ENCODE measurements around the gene PJA2. TPM values are rescaled to one million over a fixed set of nuclear protein-coding genes. Genes with fewer than 3 reads are reported as not detected.
A peak's percentile ranks its signal among the peaks of the same experiment; 100 is the strongest.

Gene PJA2
- total and polyA plus RNA-seq, 9 of the 15 experiments (the other 6 are each of a cell fraction or from before 2014, with no cell fraction given) = 25.1 to 82.1 (median 50.1) TPM

- Histone ChIP-seq H2AFZ (ENCODE audit: low read depth, low read length) (no peak overlapping the region), H4K20me1 (replicated peaks; ENCODE audit: control insufficient read depth, insufficient read depth, low read length) (no peaks in the 10 kb centered on the region), H3K9me1 (ENCODE audit: control insufficient read depth, insufficient read depth, low read length) (no peaks in the 10 kb centered on the region), H3K4me1 (replicated peaks in 1 of 2; ENCODE audit: control insufficient read depth in 2 of 2, insufficient read depth in 2 of 2, low read length in 2 of 2) (no peaks in the 10 kb centered on the region), H3K9me3 (replicated peaks; ENCODE audit: control insufficient read depth, insufficient read depth, low read depth, low read length) (no peaks in the 10 kb centered on the region), H3K4me2 (ENCODE audit: insufficient read depth, low read length) (no peak overlapping the region), H3K79me2 (ENCODE audit: control insufficient read depth, insufficient read depth, low read length) (no peaks in the 10 kb centered on the region), H3K9ac (ENCODE audit: insufficient read depth in 1 of 2, low read depth in 2 of 2, low read length in 2 of 2) (no peak overlapping the region), H3K27me3 (ENCODE audit: control insufficient read depth in 2 of 2, insufficient read depth in 2 of 2, low read length in 2 of 2) (no peaks in the 10 kb centered on the region), H3K36me3 (ENCODE audit: control insufficient read depth, insufficient read depth, low read length) (peaks cover 3% of the 10 kb centered on the region; the same call in 2 of the 3 replicates), H3K4me3 (no peak overlapping the region), H3K27ac (ENCODE audit: extremely low read depth, low read depth, low read length) (no peak overlapping the region)
- BruUV-seq (replicated peaks) = no TSS peak
- TF ChIP-seq THAP7 (CRISPR knock-in tag; IDR thresholded peaks at IDR 0.05) = no peak
- TF ChIP-seq RBM34 (IDR thresholded peaks at IDR 0.05; ENCODE audit: borderline replicate concordance, insufficient read depth, low read length) = no peak
- TF ChIP-seq POLR3A (IDR thresholded peaks at IDR 0.05; ENCODE audit: borderline replicate concordance, extremely low read depth, insufficient read depth, insufficient read length) = no peak
- 0 out of 2 replicates have a peak, but pooled peaks have one; percentile 10 for TF ChIP-seq CEBPG (CRISPR knock-in tag; IDR thresholded peaks at IDR 0.05)
- peak in 1 of 2 experiments; percentile 41; a peak in 1 of 4 replicates for TF ChIP-seq CEBPG (tag; conservative IDR thresholded peaks at IDR 0.05 in 1 of 2, IDR thresholded peaks at IDR 0.05 in 1 of 2)
- TF ChIP-seq CEBPB (tag; IDR thresholded peaks at IDR 0.05) = peak; percentile 64
- CTCF ChIA-PET (ENCODE audit: low intra/inter-chr PET ratio) = no interaction called here
- WGBS (ENCODE audit: insufficient coverage, low coverage, missing lambda C conversion rate) = 80% methylated on average over 4 of the region's 4 CpGs
- DNase-seq (ENCODE audit: extremely low read depth in 1 of 4, low spot score in 3 of 4) (no peak), FAIRE-seq (no peak), ATAC-seq (no peak)
- in situ Hi-C loops (cut with MboI) = no loop called here
- intact Hi-C loops (cut with micrococcal nuclease) = no loop called here
- POLR2A ChIA-PET = interaction anchor here (1.2 kb wide), 1 partner anchor 9 kb away, joined by 4 read pairs; no protein-coding TSS in a partner anchor
Observed at GRCh38 chr5:109329333-109330237, 80.2 kb downstream of the PJA2 start.
